HAP-1 (cell line): ENCODE results near the gene LCE1F.

ENCODE experiments used
- DNase-seq, 2 experiments: peaks; one replicate each; pipeline ENCODE4 v3.0.0-alpha.2; 2016 to 2020; ENCODE audit warnings: low spot score in 2 of 2
- H3K27me3 ChIP-seq: fragments of 250-450 bp; sonication (Bioruptor Pico); 2 replicates; pipeline ENCODE4 v1.5.1; 2020; ENCODE audit warnings: low read depth, mild to moderate bottlenecking, moderate library complexity
- H3K36me3 ChIP-seq: fragments of 250-450 bp; sonication (Bioruptor Pico); replicated peaks from 2 replicates; pipeline ENCODE4 v1.5.1; 2020; ENCODE audit warnings: mild to moderate bottlenecking
- H3K4me1 ChIP-seq: fragments of 250-450 bp; sonication (Bioruptor Pico); 2 replicates; pipeline ENCODE4 v1.5.1; 2020; ENCODE audit warnings: mild to moderate bottlenecking
- H3K4me3 ChIP-seq: fragments of 250-450 bp; sonication (Bioruptor Pico); 2 replicates; pipeline ENCODE4 v1.5.1; 2020; ENCODE audit warnings: mild to moderate bottlenecking, moderate library complexity
- H3K9me3 ChIP-seq: fragments of 250-450 bp; sonication (Bioruptor Pico); 2 replicates; pipeline ENCODE4 v1.5.1; 2020; ENCODE audit warnings: mild to moderate bottlenecking, moderate library complexity
- in situ Hi-C: fragments of 300-500 bp; cut with MboI; formaldehyde crosslinking; loops from 3 replicates; pipeline ENCODE4 v1.14.3; 2020; ENCODE audit warnings: low sequenced_read_pairs, inconsistent platforms, mixed read lengths

LCE1F gene

GRCh38 chr1:152774875-152775274, at the start of gene LCE1F:
LCE1F (plus strand) TSS chr1:152775140; CDS start chr1:152776372, 1,232 bp downstream.
- no peaks in the 10 kb centered on the region for H3K36me3 ChIP-seq
- H3K4me1 ChIP-seq = no peaks in the 10 kb centered on the region
- in situ Hi-C loops = no loop called here
- H3K27me3 ChIP-seq = 0 out of 2 replicates have a peak, but pooled peaks cover 3% of the 10 kb centered on the region
- no peak within 1 kb of the TSS for H3K4me3 ChIP-seq
- H3K9me3 ChIP-seq = no peaks in the 10 kb centered on the region
- DNase-seq = no peak

GRCh38 chr1:152725261-152725660, 49.7 kb upstream of the LCE1F start:
- Histone ChIP-seq H3K9me3 (no peaks in the 10 kb centered on the region), H3K27me3 (no peaks in the 10 kb centered on the region), H3K36me3 (no peaks in the 10 kb centered on the region), H3K4me3 (no peak overlapping the region), H3K4me1 (no peaks in the 10 kb centered on the region)
- DNase-seq = no peak
- in situ Hi-C loops = no loop called here

GRCh38 chr1:152728986-152729385, 46.0 kb upstream of the LCE1F start:
- no peak for DNase-seq
- no peak overlapping the region for H3K4me3 ChIP-seq
- in situ Hi-C loops = no loop called here
- no peaks in the 10 kb centered on the region for H3K27me3 ChIP-seq
- no peaks in the 10 kb centered on the region for H3K36me3 ChIP-seq
- no peaks in the 10 kb centered on the region for H3K9me3 ChIP-seq
- H3K4me1 ChIP-seq = no peaks in the 10 kb centered on the region

GRCh38 chr1:152735648-152736047, 39.3 kb upstream of the LCE1F start:
- Histone ChIP-seq H3K27me3 (no peaks in the 10 kb centered on the region), H3K4me1 (no peaks in the 10 kb centered on the region), H3K36me3 (no peaks in the 10 kb centered on the region), H3K4me3 (no peak overlapping the region), H3K9me3 (no peaks in the 10 kb centered on the region)
- in situ Hi-C loops = no loop called here
- no peak for DNase-seq

GRCh38 chr1:152737997-152738396, 36.9 kb upstream of the LCE1F start:
- in situ Hi-C loops = no loop called here
- no peaks in the 10 kb centered on the region for H3K9me3 ChIP-seq
- no peak overlapping the region for H3K4me3 ChIP-seq
- no peaks in the 10 kb centered on the region for H3K36me3 ChIP-seq
- no peak for DNase-seq
- no peaks in the 10 kb centered on the region for H3K27me3 ChIP-seq
- H3K4me1 ChIP-seq = no peaks in the 10 kb centered on the region

- in situ Hi-C loops = no loop called here
- Histone ChIP-seq H3K36me3 (no peaks in the 10 kb centered on the region), H3K4me1 (no peaks in the 10 kb centered on the region), H3K9me3 (no peaks in the 10 kb centered on the region), H3K4me3 (no peak overlapping the region), H3K27me3 (no peaks in the 10 kb centered on the region)
- DNase-seq = no peak
These were observed 35.1 kb upstream of the LCE1F start for GRCh38 chr1:152739841-152740240.

GRCh38 chr1:152741656-152742055, 33.3 kb upstream of the LCE1F start:
- H3K9me3 ChIP-seq = no peaks in the 10 kb centered on the region

GRCh38 chr1:152743371-152744145, 31.4 kb upstream of the LCE1F start:
- Histone ChIP-seq H3K27me3 (no peaks in the 10 kb centered on the region), H3K9me3 (no peaks in the 10 kb centered on the region), H3K4me1 (no peaks in the 10 kb centered on the region), H3K36me3 (no peaks in the 10 kb centered on the region), H3K4me3 (no peak overlapping the region)
- DNase-seq = no peak
- in situ Hi-C loops = no loop called here

More at GRCh38 chr1:152741656-152742055, 33.3 kb upstream of the LCE1F start:
- in situ Hi-C loops = no loop called here
- H3K27me3 ChIP-seq = no peaks in the 10 kb centered on the region
- H3K4me1 ChIP-seq = no peaks in the 10 kb centered on the region
- H3K4me3 ChIP-seq = no peak overlapping the region
- H3K36me3 ChIP-seq = no peaks in the 10 kb centered on the region
- DNase-seq = no peak

- DNase-seq = no peak
- Histone ChIP-seq H3K36me3 (no peaks in the 10 kb centered on the region), H3K27me3 (no peaks in the 10 kb centered on the region), H3K9me3 (no peaks in the 10 kb centered on the region), H3K4me1 (no peaks in the 10 kb centered on the region), H3K4me3 (no peak overlapping the region)
- in situ Hi-C loops = no loop called here
These were observed 29.6 kb upstream of the LCE1F start for GRCh38 chr1:152745289-152745704.

GRCh38 chr1:152745765-152746444, 29.0 kb upstream of the LCE1F start:
- in situ Hi-C loops = no loop called here

GRCh38 chr1:152747831-152748230, 27.1 kb upstream of the LCE1F start:
- H3K4me1 ChIP-seq = no peaks in the 10 kb centered on the region
- H3K36me3 ChIP-seq = no peaks in the 10 kb centered on the region
- H3K27me3 ChIP-seq = no peaks in the 10 kb centered on the region
- DNase-seq = no peak
- H3K4me3 ChIP-seq = no peak overlapping the region
- in situ Hi-C loops = no loop called here
- H3K9me3 ChIP-seq = no peaks in the 10 kb centered on the region

More at GRCh38 chr1:152745765-152746444, 29.0 kb upstream of the LCE1F start:
- Histone ChIP-seq H3K9me3 (no peaks in the 10 kb centered on the region), H3K27me3 (no peaks in the 10 kb centered on the region), H3K4me1 (no peaks in the 10 kb centered on the region), H3K36me3 (no peaks in the 10 kb centered on the region), H3K4me3 (no peak overlapping the region)
- DNase-seq = no peak

GRCh38 chr1:152752225-152752624, 22.7 kb upstream of the LCE1F start:
- Histone ChIP-seq H3K4me3 (no peak overlapping the region), H3K9me3 (no peaks in the 10 kb centered on the region), H3K4me1 (no peaks in the 10 kb centered on the region), H3K36me3 (no peaks in the 10 kb centered on the region), H3K27me3 (no peaks in the 10 kb centered on the region)
- in situ Hi-C loops = no loop called here
- DNase-seq = no peak

- no peaks in the 10 kb centered on the region for H3K36me3 ChIP-seq
- H3K9me3 ChIP-seq = no peaks in the 10 kb centered on the region
- no peaks in the 10 kb centered on the region for H3K27me3 ChIP-seq
- H3K4me1 ChIP-seq = no peaks in the 10 kb centered on the region
- no peak for DNase-seq
- in situ Hi-C loops = no loop called here
- no peak overlapping the region for H3K4me3 ChIP-seq
These were observed 21.4 kb upstream of the LCE1F start for GRCh38 chr1:152753586-152753985.

- Histone ChIP-seq H3K9me3 (no peaks in the 10 kb centered on the region), H3K4me3 (no peak overlapping the region), H3K27me3 (no peaks in the 10 kb centered on the region), H3K36me3 (no peaks in the 10 kb centered on the region), H3K4me1 (no peaks in the 10 kb centered on the region)
- in situ Hi-C loops = no loop called here
- DNase-seq = no peak
These were observed 18.1 kb upstream of the LCE1F start for GRCh38 chr1:152756872-152757271.
